Gastroesophageal sphincter (tissue), 4 donors: ENCODE measurements around the gene SMURF2. TPM values are rescaled to one million over a fixed set of nuclear protein-coding genes. Genes with fewer than 3 reads are reported as not detected.
A peak's percentile ranks its signal among the peaks of the same experiment; 100 is the strongest.

Experiments used
- ATAC-seq: fragments of 150-250 bp; one replicate; pipeline ENCODE4 v1.9.1; 2016; ENCODE audit warnings: mild to moderate bottlenecking, moderate library complexity
- H3K27ac ChIP-seq, 4 donors: fragments of 200-600 bp; sonication (generic) in 3 of 4; 1 replicate in 3 of 4; 2 replicates in 1 of 4; pipeline ENCODE4 v1.5.1; 2016 to 2019
- H3K27me3 ChIP-seq: fragments of 200-600 bp; sonication (generic); one replicate; pipeline ENCODE4 v1.5.1; 2019
- H3K36me3 ChIP-seq, 2 donors: fragments of 200-600 bp; sonication (generic); one replicate each; pipeline ENCODE4 v1.5.1; 2019; ENCODE audit warnings: control low read depth in 1 of 2
- H3K4me1 ChIP-seq, 3 donors: fragments of 200-600 bp; sonication (generic); 1 replicate in 2 of 3; 2 replicates in 1 of 3; pipeline ENCODE4 v1.5.1; 2016 to 2019; ENCODE audit warnings: control low read depth in 2 of 3
- H3K4me3 ChIP-seq, 2 donors: fragments of 200-600 bp; sonication (generic); one replicate each; pipeline ENCODE4 v1.5.1; 2019; ENCODE audit warnings: mild to moderate bottlenecking in 1 of 2, moderate library complexity in 1 of 2
- H3K9me3 ChIP-seq, 3 donors: fragments of 200-600 bp; sonication (generic); one replicate each; pipeline ENCODE4 v1.5.1; 2017 to 2019; ENCODE audit warnings: control low read depth in 2 of 3
- EP300 ChIP-seq: sonication (generic); formaldehyde crosslinking; IDR thresholded peaks from one replicate; pipeline ENCODE4 v1.6.1; 2017; ENCODE audit warnings: antibody characterized with exemption, mild to moderate bottlenecking
- POLR2A ChIP-seq, 2 donors: fragments of 450-650 bp; IDR thresholded peaks; one replicate each; pipeline ENCODE4 v1.6.1; 2017; ENCODE audit warnings: antibody characterized with exemption in 2 of 2, mild to moderate bottlenecking in 2 of 2, moderate library complexity in 1 of 2
- POLR2AphosphoS5 ChIP-seq: sonication (generic); formaldehyde crosslinking; IDR thresholded peaks from one replicate; pipeline ENCODE4 v1.6.1; 2017; ENCODE audit warnings: antibody characterized with exemption
- WGBS, 2 donors: methylation state at CpG; one replicate each; pipeline ENCODE4 v1.1.5; 2018; ENCODE audit warnings: low coverage in 1 of 2; 5-methylcytosine and 5-hydroxymethylcytosine counted together
- total RNA-seq, 4 donors: library from RNA; depleted of rRNA; stranded (reverse); fragments of >200 nt; gene quantifications; one replicate each; pipeline ENCODE4 v1.1.0, GENCODE V29; 2016
- TF ChIP-seq, protein P1 (sequence below), 4 experiments: fragments of 200-600 bp in 2 of 4; fragments of 450-650 bp in 2 of 4; sonication (generic) in 1 of 4; IDR thresholded peaks; one replicate each; pipeline ENCODE4 v1.5.1; 2017 to 2019; ENCODE audit warnings: antibody characterized with exemption in 4 of 4, mild to moderate bottlenecking in 2 of 4, moderate library complexity in 2 of 4

SMURF2 gene
- total RNA-seq, 4 donors from 2014 or later = 35.0 to 60.8 (median 37.9) TPM

- peak overlapping the region in 1 of 4 donors; percentile 2 for H3K27ac ChIP-seq
- no peak for ATAC-seq
- H3K4me3 ChIP-seq = no peak overlapping the region
- TF ChIP-seq, protein P1, sequence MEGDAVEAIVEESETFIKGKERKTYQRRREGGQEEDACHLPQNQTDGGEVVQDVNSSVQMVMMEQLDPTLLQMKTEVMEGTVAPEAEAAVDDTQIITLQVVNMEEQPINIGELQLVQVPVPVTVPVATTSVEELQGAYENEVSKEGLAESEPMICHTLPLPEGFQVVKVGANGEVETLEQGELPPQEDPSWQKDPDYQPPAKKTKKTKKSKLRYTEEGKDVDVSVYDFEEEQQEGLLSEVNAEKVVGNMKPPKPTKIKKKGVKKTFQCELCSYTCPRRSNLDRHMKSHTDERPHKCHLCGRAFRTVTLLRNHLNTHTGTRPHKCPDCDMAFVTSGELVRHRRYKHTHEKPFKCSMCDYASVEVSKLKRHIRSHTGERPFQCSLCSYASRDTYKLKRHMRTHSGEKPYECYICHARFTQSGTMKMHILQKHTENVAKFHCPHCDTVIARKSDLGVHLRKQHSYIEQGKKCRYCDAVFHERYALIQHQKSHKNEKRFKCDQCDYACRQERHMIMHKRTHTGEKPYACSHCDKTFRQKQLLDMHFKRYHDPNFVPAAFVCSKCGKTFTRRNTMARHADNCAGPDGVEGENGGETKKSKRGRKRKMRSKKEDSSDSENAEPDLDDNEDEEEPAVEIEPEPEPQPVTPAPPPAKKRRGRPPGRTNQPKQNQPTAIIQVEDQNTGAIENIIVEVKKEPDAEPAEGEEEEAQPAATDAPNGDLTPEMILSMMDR (IDR thresholded peaks at IDR 0.05) = no peak
- no peak for TF ChIP-seq EP300
- no peak for TF ChIP-seq POLR2A (IDR thresholded peaks at IDR 0.05)
- no peak for TF ChIP-seq POLR2AphosphoS5
- H3K27me3 ChIP-seq = no peaks in the 10 kb centered on the region
- peaks cover 0 to 14% (median 0%) of the 10 kb centered on the region in 3 donors for H3K4me1 ChIP-seq
- peaks cover 0 to 68% of the 10 kb centered on the region in 2 donors for H3K36me3 ChIP-seq
- no peaks in the 10 kb centered on the region for H3K9me3 ChIP-seq
Observed at GRCh38 chr17:64565563-64565962, 96.5 kb downstream of the SMURF2 start.

- no peak overlapping the region for H3K4me3 ChIP-seq
- 100% methylated on average over 1 of the region's 1 CpG for WGBS, 2 donors
- peaks cover 0 to 74% of the 10 kb centered on the region in 2 donors for H3K36me3 ChIP-seq
- peaks cover 0 to 14% (median 0%) of the 10 kb centered on the region in 3 donors for H3K4me1 ChIP-seq
- TF ChIP-seq, protein P1 (IDR thresholded peaks at IDR 0.05) = no peak
- no peak for TF ChIP-seq POLR2A (IDR thresholded peaks at IDR 0.05)
- TF ChIP-seq EP300 = no peak
- no peak for TF ChIP-seq POLR2AphosphoS5
- H3K27me3 ChIP-seq = no peaks in the 10 kb centered on the region
- no peak overlapping the region for H3K27ac ChIP-seq
- ATAC-seq = no peak
- no peaks in the 10 kb centered on the region for H3K9me3 ChIP-seq
Observed at GRCh38 chr17:64564098-64564497, 98.0 kb downstream of the SMURF2 start.

GRCh38 chr17:64555281-64555680, 106.8 kb downstream of the SMURF2 start:
- peaks cover 0 to 79% of the 10 kb centered on the region in 2 donors for H3K36me3 ChIP-seq
- H3K4me1 ChIP-seq = peaks cover 0 to 5% (median 4%) of the 10 kb centered on the region in 3 donors
- H3K27me3 ChIP-seq = no peaks in the 10 kb centered on the region
- 66 to 75% methylated on average over 4 of the region's 4 CpGs for WGBS, 2 donors
- no peaks in the 10 kb centered on the region for H3K9me3 ChIP-seq
- no peak overlapping the region for H3K4me3 ChIP-seq
- no peak overlapping the region for H3K27ac ChIP-seq
- TF ChIP-seq POLR2AphosphoS5 (no peak), POLR2A (IDR thresholded peaks at IDR 0.05) (no peak), EP300 (no peak)
- TF ChIP-seq, protein P1 (IDR thresholded peaks at IDR 0.05) = no peak
- no peak for ATAC-seq

DNA sequence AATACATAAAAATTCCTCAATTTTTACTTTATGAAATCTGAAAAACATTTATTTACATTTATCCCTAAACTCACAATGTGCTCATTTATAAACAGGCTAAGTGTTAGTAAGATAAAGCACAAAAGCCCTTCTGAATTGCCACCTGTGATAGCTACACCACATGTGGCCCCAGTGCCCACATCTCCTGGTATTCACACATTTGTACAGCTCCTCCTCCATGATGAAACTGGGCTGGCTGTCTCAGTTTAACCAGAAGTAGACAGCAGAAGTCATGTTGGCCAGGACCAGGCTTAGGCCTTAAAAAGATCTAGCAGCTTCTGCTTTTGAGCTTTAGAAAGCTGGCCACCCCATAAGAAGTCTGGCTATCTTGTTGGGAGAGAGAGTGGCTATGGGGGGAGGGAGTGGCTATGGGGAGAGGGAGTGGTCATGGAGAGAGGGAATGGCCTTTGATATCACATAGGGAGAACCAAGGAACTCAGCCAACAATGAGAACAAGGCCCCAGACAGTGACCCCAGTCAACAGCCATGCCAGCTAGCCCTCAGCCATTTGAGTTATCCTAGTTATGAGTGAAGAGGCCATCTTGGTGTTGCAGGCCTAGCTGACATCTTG, 108.0 kb downstream of the SMURF2 start:
- ATAC-seq = no peak
- Histone ChIP-seq H3K36me3 (peaks cover 0 to 79% of the 10 kb centered on the region in 2 donors), H3K9me3 (no peaks in the 10 kb centered on the region), H3K27ac (no peak overlapping the region), H3K27me3 (no peaks in the 10 kb centered on the region), H3K4me3 (no peak overlapping the region), H3K4me1 (peaks cover 0 to 5% (median 4%) of the 10 kb centered on the region in 3 donors)
- TF ChIP-seq EP300 (no peak), POLR2AphosphoS5 (no peak), POLR2A (IDR thresholded peaks at IDR 0.05) (no peak)
- TF ChIP-seq, protein P1 (IDR thresholded peaks at IDR 0.05) = no peak

- no peak overlapping the region for H3K27ac ChIP-seq
- H3K9me3 ChIP-seq = no peaks in the 10 kb centered on the region
- no peaks in the 10 kb centered on the region for H3K27me3 ChIP-seq
- no peak for TF ChIP-seq POLR2A (IDR thresholded peaks at IDR 0.05)
- TF ChIP-seq EP300 = no peak
- TF ChIP-seq POLR2AphosphoS5 = no peak
- TF ChIP-seq, protein P1 (IDR thresholded peaks at IDR 0.05) = no peak
- ATAC-seq = no peak
- H3K4me3 ChIP-seq = no peak overlapping the region
- WGBS, 2 donors = 73 to 80% methylated on average over 5 of the region's 5 CpGs
- H3K4me1 ChIP-seq = peaks cover 0 to 5% (median 4%) of the 10 kb centered on the region in 3 donors
- H3K36me3 ChIP-seq = peaks cover 0 to 90% of the 10 kb centered on the region in 2 donors
Observed at GRCh38 chr17:64551461-64551860, 110.6 kb downstream of the SMURF2 start.
